NOMO-1 treated with dmso at 0.1 percent for 144 hours (cell line): ENCODE results near the gene GHITM.

Source experiments
- DNase-seq: peaks from one replicate; lab custom pipeline; 2025; ENCODE audit not compliant: unreplicated experiment; lab: John Stamatoyannopoulos, UW

The GHITM gene

DNA sequence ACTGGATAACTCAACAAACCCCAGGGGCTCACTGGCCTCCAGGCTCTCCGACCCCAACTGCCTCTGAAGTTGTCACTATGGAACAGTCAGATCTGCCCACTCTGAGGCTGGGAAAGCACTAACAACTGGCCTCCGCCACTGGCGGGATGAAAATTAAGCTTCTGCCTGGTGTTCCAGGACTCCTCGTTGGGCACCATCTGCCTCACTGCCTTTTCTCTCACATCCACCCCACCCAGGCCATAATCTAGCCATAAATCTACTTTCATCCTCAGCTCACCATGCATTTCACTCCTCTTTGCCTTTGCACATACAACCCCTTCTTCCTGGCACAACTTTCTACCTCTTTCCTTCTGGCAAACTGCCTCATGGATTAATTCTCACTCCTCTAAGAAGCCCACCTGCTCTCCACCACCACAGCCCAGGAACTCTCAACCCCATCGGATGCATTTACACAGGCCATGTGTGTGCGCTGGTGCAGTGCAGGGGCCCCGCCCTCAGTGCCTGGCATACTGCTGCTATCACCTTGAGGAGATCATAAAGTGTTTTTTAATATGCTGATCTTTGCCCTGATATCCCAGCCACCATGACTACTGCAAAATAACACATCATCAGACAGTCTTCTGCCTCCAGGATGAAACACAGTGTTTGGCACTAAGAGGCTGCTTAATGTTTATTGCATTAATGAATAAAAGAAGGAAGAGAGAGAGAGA lies 59.1 kb downstream of the GHITM start:
- no peak for DNase-seq

GRCh38 chr10:84200537-84201243 lies 61.4 kb downstream of the GHITM start:
- DNase-seq = no peak

DNA sequence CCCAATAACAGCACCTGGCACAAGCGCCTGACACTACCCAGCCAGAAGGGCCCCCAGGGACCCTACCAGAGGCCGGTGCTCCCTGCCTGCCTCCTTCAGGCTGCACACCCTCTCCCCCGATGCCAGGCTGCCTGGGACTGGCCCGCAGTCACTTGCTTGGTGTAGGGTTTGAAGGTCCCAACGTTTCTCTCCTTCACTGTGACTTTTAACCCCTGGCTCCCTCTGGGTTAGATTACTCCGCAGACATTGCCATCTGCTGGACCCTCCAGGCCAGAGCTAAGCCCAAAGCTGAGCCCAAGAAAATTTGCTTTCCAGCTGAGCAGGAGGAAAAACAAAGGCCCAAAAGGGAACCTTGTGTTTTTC lies 61.9 kb downstream of the GHITM start:
- DNase-seq = no peak

- no peak for DNase-seq
Observed at GRCh38 chr10:84201682-84202081, 62.4 kb downstream of the GHITM start.

- no peak for DNase-seq
Observed at GRCh38 chr10:84202349-84202748, 63.0 kb downstream of the GHITM start.
